Measurements from ENCODE around the gene ZNF598. TPM values are rescaled to one million over a fixed set of nuclear protein-coding genes. Genes with fewer than 3 reads are reported as not detected.

The ZNF598 gene
- total and polyA plus RNA-seq, 2 of the 13 experiments (the other 11 are each of a cell fraction or from before 2014, with no cell fraction given), result 13.5 to 14.2 TPM

- TF ChIP-seq SP4 (CRISPR knock-in tag; IDR thresholded peaks at IDR 0.05) (peak; percentile 65; the same call in 1 of the 2 replicates), MEIS1 (CRISPR knock-in tag; IDR thresholded peaks at IDR 0.05; ENCODE audit: borderline replicate concordance) (no peak; the same call in 1 of the 2 replicates), TEAD2 (CRISPR knock-in tag; IDR thresholded peaks at IDR 0.05) (no peak), ZNF576 (CRISPR knock-in tag; IDR thresholded peaks at IDR 0.05) (no peak), XBP1 (CRISPR knock-in tag; IDR thresholded peaks at IDR 0.05) (no peak), ARHGAP35 (CRISPR knock-in tag; IDR thresholded peaks at IDR 0.05; ENCODE audit: borderline replicate concordance) (no peak), ZNF772 (CRISPR knock-in tag; IDR thresholded peaks at IDR 0.05) (no peak), ZNF879 (CRISPR knock-in tag; IDR thresholded peaks at IDR 0.05) (no peak), ARNT2 (CRISPR knock-in tag; IDR thresholded peaks at IDR 0.05; ENCODE audit: low read depth) (peak; percentile 53), ZNF296 (CRISPR knock-in tag; conservative IDR thresholded peaks at IDR 0.05) (no peak), EHMT2 (IDR thresholded peaks at IDR 0.05; ENCODE audit: borderline replicate concordance, low read depth, low read length) (no peak), ZNF337 (CRISPR knock-in tag; IDR thresholded peaks at IDR 0.05; ENCODE audit: borderline replicate concordance, low read depth) (no peak), CSRNP1 (CRISPR knock-in tag; IDR thresholded peaks at IDR 0.05) (peak; percentile 56; the same call in 1 of the 2 replicates), ZBTB40 (IDR thresholded peaks at IDR 0.05) (peak; percentile 72), ZBTB40 (CRISPR knock-in tag; IDR thresholded peaks at IDR 0.05) (peak; percentile 76), SCMH1 (CRISPR knock-in tag; IDR thresholded peaks at IDR 0.05; ENCODE audit: borderline replicate concordance) (no peak), ZNF3 (CRISPR knock-in tag; IDR thresholded peaks at IDR 0.05) (no peak), BRD4 (CRISPR knock-in tag; IDR thresholded peaks at IDR 0.05) (no peak), ZBTB8A (CRISPR knock-in tag; IDR thresholded peaks at IDR 0.05; ENCODE audit: borderline replicate concordance, low read depth) (0 out of 2 replicates have a peak, but pooled peaks have one; percentile 5)
Observed at GRCh38 chr16:2047330-2048115, 37.9 kb upstream of the ZNF598 start, which contains the start of the genes NTHL1 and TSC2 (continued).

All from HepG2 (cell line).